ENCODE measurements around the gene RPS6KL1. TPM values are rescaled to one million over a fixed set of nuclear protein-coding genes. Genes with fewer than 3 reads are reported as not detected.
A peak's percentile ranks its signal among the peaks of the same experiment; 100 is the strongest.

RPS6KL1 gene, protein sequence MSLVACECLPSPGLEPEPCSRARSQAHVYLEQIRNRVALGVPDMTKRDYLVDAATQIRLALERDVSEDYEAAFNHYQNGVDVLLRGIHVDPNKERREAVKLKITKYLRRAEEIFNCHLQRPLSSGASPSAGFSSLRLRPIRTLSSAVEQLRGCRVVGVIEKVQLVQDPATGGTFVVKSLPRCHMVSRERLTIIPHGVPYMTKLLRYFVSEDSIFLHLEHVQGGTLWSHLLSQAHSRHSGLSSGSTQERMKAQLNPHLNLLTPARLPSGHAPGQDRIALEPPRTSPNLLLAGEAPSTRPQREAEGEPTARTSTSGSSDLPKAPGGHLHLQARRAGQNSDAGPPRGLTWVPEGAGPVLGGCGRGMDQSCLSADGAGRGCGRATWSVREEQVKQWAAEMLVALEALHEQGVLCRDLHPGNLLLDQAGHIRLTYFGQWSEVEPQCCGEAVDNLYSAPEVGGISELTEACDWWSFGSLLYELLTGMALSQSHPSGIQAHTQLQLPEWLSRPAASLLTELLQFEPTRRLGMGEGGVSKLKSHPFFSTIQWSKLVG
- 4.7 TPM for total RNA-seq

DNA sequence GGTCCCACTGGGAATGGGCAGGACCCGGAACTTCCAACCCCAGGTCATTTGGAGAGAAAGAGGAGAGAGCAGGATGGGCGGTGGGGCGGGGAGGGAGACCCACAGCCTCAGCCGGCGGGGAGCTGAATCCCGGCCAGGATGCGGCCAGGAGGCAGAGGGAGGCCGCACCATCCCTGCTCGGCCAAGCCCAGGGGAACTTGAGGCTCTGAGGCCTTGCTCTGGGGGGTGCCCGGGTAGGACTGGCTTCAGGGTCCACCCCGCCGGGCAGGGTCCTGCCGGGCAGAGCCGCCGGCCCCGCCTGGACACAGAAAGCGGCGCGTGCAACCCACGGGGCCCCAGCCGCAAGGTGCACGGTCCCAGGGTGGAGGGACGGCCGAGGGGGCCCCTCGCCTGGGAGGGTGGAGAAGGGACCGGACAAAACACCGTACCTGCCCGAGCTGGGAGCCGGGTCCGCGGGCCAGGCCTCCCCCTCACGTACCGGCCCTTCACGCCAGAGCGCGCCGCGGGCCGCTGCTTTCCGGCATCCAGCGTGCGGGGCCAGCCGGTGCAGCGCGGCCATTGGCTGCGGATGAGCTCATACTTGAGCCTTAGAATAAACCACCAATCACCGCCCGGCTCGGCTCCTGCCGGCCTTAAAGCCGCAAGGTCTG lies at the start of gene RPS6KL1:
RPS6KL1 (minus strand) TSS at position 509 of the 650 bp plus-strand sequence. CDS start 1,719 bp downstream, outside the sequence.
- intact Hi-C loops (cut with DNase I) = no loop called here
- ATAC-seq (peak; percentile 90), DNase-seq (ENCODE audit: low spot score) (peak; percentile 85)

DNA sequence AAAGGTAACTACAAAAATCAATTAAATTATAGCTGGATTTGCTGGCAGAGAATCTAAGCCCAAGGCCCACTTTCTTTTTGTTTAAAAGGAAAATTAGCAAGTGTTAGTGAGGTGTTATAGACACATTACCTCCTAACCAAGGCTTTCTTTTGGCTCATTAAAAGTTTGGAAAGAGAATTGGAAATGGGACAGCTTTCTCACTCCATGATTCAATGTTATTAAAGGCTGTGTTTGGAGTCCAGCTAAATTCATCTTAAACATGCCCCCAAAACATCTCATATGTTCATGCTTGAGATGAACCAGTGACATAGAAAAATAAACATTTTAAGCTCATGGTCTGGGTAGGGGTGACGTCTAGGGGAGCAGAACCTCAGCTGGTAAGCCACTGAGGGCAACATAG lies 45.8 kb upstream of the RPS6KL1 start:
- no peak for ATAC-seq
- intact Hi-C loops (cut with DNase I) = no loop called here
- DNase-seq (ENCODE audit: low spot score) = no peak

DNA sequence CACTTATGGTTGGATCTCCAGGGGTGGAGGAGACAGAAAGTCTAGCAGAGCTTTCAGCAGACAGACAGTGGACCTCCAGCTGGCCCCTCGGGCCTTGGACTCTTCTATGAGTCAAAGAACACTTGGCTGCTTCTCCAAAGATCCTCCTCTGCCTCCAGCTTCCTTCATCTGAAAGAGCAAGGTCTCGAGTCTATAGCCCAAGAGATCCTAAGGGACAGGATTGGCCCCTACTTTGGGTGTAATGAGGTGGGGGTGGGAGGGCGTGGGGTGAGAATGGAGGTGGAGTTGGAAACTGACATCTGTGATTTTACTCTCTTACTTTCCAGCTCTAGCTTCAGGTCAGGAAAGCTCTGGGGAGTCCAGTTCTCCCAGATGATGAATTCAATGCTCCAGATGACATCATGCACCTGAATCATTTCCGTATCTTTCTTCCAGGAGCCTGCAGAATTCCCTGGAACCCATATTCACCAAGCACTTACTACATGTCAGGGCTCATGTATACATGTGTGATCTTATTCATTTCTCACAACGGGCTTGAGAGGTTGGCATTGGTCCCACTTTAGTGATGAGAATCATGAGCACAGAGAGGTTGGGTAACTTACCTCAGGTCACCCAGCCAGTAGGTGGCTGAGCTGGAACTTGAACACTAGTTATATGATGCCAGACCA lies 42.6 kb upstream of the RPS6KL1 start:
- no peak for DNase-seq (ENCODE audit: low spot score)
- intact Hi-C loops (cut with DNase I) = no loop called here
- no peak for ATAC-seq

DNA sequence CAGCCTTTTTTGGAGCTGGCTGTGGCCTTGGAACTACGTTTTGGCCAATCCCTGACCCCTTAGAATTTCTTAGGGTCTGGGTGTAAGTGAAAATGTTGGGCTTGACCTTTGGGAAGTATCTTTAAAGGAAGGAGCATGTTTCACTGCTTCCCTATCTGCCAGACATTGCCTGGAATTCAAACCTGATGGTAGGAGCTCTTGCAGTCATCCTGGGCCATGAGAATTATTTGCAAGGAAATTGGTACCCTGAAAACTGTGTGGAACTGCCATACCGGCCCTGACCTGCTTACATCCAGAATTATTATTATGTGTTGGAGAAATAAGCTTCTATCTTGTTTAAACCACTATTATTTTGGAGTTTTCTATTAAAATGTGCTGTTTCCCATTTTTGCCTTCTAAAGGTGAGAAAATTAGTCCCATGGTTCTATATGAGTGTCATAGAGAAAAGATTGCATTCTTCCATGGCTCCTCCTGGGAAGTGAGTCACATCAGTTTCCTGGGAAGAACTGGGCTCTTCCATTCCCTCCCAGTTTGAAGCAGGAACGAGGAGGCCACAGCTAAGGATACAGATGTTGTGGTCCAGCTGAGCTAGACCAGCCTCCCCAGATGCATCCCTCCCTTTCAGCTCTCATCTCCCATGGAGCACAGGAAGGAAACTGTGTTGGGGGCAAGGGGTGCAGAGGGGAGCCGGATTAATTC lies 41.9 kb upstream of the RPS6KL1 start:
- DNase-seq (ENCODE audit: low spot score) = no peak
- no peak for ATAC-seq
- intact Hi-C loops (cut with DNase I) = no loop called here

DNA sequence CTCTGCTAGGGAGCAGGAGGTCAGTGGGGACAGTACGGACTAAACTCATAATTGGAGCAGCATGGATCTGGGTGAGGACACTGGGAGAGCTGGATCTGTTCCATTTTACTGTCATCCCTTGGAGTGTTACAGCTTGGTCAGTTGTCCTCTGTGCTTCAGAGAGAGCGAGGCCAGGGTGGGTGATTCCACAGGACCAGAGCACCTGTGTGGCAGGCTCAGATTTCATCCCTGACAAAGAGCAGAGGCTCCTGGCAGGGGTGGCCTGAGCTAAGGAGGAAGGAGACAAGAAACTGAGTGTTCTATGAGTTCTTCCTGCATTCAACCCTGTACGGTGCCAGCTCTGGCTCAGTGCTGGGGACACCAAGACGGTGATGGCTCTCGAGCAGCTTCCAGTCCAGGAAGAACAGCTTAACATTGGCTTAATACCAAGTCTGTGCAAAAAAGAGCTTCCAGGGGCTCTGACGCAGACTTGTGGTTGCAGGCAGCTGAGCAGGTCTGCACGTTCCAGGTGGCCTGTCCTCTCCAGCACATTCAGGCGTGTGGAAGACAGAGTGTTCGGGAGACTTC lies 40.7 kb upstream of the RPS6KL1 start:
- intact Hi-C loops (cut with DNase I) = no loop called here
- peak; percentile 14 for ATAC-seq
- DNase-seq (ENCODE audit: low spot score) = no peak

DNA sequence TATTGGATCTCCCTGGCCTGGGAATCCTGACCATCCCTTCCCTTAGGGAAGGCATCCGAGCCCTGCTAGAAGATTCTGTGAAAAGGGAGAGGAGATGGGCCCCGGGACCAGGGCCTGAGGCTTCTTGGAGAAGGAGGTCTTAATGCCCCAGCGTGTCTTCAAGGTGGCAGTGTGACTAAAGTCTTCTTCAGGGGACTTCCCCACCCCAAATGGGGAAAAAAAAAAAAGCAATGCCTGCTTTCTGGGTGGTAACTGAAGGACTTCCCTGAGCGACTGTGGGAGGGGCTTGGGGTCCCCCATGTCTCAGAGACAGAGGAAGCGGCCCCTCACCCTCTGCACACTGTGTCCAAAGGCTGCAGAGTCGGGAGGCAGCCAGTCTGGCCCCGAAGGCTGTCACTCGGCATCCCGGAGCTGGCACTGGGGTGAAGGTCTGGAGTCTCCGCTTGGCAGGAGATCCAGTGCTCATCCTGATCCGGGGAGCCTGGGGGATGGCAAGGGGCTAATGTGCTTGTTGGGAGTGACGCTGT lies 40.2 kb upstream of the RPS6KL1 start:
- DNase-seq (ENCODE audit: low spot score) = no peak
- intact Hi-C loops (cut with DNase I) = no loop called here
- ATAC-seq = no peak

DNA sequence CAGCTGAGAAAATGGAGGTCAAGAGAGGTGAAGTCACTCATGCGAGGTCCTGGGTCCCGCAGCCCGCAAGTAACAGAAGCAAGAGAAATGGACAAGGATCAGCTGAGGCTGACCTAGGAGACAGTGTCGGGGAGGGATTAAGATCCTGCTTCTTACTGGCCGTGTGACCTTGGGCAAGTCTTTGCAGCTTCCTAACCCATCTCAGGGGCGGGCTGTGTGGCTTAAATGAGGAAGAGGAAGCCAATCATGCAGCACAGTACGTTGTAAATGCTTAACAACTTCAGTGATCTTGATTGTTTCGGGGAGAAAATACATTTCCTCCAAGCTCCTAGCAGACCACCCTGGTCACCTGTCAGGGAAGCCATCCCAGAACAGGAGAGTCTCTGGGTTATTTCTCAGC lies 39.4 kb upstream of the RPS6KL1 start:
- intact Hi-C loops (cut with DNase I) = no loop called here
- ATAC-seq (no peak), DNase-seq (ENCODE audit: low spot score) (no peak)

DNA sequence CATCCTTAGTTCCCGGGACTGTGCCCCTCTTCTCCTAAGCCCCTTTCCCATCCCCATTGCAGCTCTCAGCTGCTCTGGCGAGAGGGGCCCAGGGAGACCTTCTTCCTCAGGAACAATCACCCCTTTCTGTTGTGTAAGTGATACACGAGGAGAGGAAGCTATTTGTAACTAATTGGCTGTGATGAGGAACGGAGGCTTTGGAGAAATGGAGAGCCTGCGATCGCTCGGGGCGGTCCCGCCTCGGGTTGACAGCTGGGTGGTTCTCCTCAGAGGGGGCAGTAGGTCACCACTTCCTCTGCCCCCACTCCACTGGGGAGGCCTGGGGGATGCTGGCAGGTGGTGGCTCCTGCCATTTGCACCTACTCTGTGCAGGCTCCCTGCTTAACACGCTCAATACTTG lies 39.0 kb upstream of the RPS6KL1 start:
- ATAC-seq (no peak), DNase-seq (ENCODE audit: low spot score) (no peak)
- intact Hi-C loops (cut with DNase I) = no loop called here

DNA sequence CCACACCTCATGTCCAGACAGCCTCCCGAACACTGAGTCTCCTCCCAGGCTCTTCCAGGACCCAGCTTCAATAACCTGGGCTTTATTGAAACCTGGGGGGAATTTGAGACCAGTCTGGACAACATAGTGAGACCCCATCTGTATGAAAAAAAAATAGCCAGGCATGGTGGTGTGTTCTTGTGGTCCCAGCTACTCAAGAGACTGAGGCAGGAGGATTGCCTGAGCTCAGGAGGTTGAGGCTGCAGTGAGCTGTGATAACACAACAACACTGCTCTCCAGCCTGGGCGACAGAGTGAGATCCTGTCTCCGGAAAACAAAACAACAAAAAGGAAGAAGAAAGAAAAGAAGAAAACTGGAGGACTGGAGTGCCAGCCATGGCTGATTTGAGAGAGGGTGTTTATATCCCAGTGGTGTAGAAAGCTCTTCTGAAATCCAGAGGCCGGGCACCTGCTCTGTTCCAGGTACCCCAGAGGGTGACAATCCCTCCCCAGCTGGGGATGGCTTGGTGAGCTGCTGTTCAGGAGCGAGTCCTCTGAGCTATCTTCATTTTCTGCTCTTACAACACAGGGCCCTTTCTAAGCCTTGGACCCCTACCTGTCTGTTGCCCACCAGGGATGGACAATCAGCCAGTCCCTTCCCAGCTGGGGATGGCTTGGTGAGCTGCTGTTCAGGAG lies 38.3 kb upstream of the RPS6KL1 start:
- ATAC-seq (no peak), DNase-seq (ENCODE audit: low spot score) (no peak)
- intact Hi-C loops (cut with DNase I) = no loop called here

DNA sequence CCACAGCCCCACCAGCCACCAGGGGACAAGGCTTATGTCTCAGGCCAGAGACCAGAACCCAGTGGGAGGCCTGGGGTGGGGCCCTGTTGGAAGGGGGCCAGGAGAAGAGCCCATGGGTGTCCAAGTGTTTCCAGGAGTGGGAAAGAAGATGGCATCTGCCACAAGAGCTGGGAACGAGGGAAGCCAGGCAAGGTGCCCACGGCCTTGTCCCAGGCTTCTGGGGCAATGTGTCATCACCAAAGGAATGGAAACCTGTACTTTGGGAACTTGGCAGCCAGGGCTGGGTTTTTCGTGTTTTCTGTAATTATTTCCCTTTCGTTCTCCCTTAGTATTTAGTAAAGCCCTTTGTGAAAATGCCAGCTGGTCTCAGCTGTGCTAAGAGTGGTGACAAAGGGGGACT lies 37.7 kb upstream of the RPS6KL1 start:
- ATAC-seq (no peak), DNase-seq (ENCODE audit: low spot score) (no peak)
- intact Hi-C loops (cut with DNase I) = no loop called here

DNA sequence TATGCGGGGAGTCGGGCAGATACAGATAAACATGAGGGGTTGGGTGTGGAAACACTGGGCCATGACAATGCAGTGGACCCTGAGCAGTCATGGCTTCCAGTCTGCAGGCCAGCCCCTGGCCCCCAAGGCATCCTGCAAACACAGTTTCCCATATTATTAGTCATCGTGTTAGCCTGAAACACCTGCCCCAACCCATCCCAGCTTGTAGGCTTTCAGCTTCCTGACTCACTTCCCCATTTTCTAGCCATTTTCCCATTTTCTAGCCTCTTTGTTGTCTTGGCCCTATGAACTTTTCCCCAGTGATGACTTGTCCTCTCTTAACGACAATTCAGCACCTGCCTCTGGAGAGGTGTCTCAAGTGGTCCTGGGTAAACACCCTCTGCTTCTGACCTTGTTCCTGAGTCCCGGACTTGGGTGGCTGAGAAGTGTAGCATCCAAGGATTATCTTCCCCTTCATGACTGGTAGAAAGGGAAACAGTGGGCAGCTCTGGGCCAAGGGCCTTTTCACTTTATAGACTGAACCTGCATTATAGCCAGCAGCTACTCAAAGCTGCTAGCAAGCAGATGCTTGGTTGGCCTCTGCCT lies 36.6 kb upstream of the RPS6KL1 start:
- no peak for DNase-seq (ENCODE audit: low spot score)
- intact Hi-C loops (cut with DNase I) = no loop called here
- no peak for ATAC-seq

DNA sequence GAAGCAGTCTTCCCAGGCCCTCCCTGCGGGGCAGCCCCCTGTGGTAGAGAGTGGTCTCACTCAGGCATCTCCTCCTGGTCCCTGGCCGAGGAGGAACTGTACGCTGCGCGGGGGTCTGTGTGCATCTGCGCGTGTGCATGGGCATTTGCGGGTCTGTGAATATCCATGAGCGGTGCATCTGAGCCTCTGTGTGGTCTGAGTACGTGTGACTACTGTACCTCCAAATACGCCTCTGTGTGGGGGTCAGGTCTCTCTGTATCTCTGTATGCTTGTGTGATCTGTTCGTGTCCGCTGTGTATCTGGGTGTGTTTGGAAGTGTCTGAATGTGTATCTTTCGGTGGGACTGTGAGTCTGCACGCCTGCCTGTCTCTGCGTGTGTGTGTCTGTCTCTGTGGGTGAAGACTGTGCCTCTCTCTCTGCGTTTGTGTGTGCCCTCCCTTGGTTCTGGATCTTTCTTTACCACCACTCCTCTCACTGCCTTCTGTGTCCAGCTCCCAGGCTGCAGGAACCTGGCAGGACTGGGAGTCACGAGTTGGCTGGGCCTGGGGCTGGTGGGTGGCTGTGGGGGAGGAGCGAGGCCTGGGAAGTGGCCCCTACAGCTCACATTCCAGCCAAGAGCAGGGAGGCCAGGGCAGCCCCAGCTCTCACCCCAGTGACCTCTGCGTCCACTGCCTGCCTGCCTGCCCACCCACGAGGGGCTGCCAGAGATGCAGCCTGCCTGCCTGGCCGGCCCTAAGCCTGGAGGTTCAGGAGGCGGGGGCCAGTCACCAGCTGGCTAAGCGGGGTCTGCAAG lies 33.4 kb upstream of the RPS6KL1 start:
- DNase-seq (ENCODE audit: low spot score) (no peak), ATAC-seq (peak; percentile 14)
- intact Hi-C loops (cut with DNase I) = no loop called here

DNA sequence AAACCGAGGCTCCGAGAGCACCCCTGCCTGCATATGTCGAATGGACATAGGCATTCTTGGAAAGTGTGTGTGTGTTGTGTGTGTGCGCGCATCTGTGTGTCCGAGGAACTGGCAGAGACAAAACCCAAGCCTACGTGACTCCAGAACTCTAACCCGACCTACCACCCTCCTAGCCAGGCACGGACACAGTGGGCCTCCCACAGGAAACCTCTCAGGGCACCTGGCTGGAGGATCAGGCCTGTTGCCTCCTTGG lies 32.9 kb upstream of the RPS6KL1 start:
- peak; percentile 1 for ATAC-seq
- DNase-seq (ENCODE audit: low spot score) = no peak
- intact Hi-C loops (cut with DNase I) = no loop called here

DNA sequence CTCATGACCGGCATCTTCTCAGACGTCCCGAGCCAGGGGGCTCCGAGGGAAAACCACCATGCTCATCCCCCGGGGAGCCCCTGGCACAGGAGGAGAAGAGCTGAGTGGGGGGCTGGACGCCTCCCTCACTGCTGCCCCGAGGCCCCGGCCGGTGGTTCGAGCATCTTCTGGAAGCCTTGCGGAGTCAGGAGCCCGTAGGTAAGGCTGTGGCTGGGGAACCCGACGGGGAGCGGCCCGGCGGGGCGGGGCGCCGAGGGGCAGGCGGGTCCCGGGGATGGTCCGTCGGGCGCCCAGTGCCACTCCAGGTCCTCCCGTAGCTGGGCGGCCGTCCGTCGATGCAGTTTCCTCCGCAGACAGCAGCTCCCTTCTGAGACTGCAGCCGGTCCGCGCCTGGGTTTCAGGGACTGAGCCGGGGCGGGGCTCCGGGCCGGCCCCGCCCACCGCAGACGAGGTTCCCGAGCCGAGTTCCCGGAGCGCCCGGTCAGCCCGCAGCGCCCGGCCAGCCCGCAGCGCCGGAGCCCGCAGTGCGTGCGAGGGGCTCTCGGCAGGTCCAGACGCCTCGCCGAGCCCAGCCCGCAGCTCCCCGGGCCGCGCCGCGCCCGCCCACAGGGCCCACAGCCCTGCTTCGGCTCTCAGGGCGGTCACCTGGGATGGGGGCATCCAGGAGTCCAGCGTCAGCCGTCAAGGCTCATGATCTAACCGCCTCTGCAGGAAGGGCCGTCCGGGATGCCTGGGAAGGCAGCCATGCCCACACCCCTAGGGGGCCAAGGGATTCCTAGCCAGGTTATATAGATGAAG lies 32.4 kb upstream of the RPS6KL1 start, which contains the start of gene PGF:
PGF (minus strand) TSS at position 369 of the 798 bp plus-strand sequence; CDS start at position 14, 355 bp downstream.
- peak; percentile 67 for ATAC-seq
- intact Hi-C loops (cut with DNase I) = no loop called here

DNA sequence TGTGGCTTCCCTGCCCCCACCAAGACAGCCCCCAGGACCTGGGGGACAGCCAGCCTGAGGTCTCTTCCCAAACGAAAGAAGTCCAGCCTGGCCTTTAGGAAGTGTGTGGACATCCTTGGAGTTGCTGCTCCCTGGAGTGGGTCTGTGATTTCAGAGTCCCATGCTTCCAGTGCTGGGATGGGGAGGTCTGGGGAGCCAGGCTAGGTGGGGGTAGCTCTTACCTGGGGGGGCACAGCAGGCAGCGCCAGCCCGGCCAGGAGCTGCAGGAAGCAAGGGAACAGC lies 31.8 kb upstream of the RPS6KL1 start:
- peak; percentile 3 for ATAC-seq

More for the DNA sequence above, 32.4 kb upstream of the RPS6KL1 start, which contains the start of gene PGF:
- DNase-seq (ENCODE audit: low spot score) = peak; percentile 81

DNA sequence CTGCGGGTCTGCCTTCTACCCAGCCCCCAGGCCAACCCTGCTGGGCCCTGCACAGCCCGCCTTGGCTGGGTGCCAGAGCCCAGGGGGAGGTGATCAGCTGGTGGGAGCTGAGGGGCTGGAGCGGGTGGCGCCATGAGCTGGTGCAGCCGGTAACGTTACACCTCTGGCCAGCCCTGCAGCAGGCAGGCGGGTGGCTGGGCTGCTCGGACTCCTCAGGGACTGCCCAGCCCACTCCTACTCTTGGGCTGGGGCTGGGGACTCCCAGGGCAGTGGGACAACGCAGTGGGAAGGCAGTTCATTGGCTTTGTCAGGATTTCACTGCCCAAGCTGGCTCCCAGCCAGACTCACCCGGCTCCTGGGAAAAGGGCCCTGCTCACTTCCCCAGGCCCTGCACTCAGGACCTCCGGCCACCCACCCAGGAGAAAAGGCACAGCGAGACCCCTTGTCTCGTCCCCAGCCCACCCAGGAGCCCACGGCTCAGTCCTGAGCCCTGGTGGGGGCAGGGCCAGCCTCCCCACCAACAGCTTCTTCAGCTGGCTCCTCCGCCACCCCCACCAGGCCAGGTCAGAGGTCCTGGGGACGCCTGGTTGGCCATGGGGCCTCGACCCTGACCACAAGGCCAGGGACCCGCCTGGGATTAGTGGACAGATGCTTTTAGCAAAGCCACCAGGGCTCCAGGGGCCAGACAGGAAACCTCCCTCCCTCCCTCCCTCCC lies 31.3 kb upstream of the RPS6KL1 start:
- intact Hi-C loops (cut with DNase I) = no loop called here
- ATAC-seq (peak; percentile 12), DNase-seq (ENCODE audit: low spot score) (no peak)

More for the DNA sequence above, 31.8 kb upstream of the RPS6KL1 start:
- no peak for DNase-seq (ENCODE audit: low spot score)
- intact Hi-C loops (cut with DNase I) = no loop called here

All from sciatic nerve (tissue), 2 donors.